H9 (cell line): ENCODE results near the gene CAMK1G. TPM values are rescaled to one million over a fixed set of nuclear protein-coding genes. Genes with fewer than 3 reads are reported as not detected.

ENCODE experiments used
- DNase-seq: peaks from one replicate; pipeline ENCODE4 v3.0.0-alpha.2; 2017
- H2AFZ ChIP-seq: one replicate; pipeline ENCODE4 v1.6.1; 2013; ENCODE audit warnings: mild to moderate bottlenecking, low read length, control low read depth, moderate library complexity
- H2AK5ac ChIP-seq: 2 replicates; pipeline ENCODE4 v1.6.1; 2013; ENCODE audit warnings: low read length, control low read depth, mixed read lengths; ENCODE audit not compliant: insufficient read length
- H2BK120ac ChIP-seq: one replicate; pipeline ENCODE4 v1.6.1; 2013; ENCODE audit warnings: low read depth, mild to moderate bottlenecking, low read length, control low read depth, inconsistent platforms; ENCODE audit not compliant: poor library complexity, severe bottlenecking
- H2BK12ac ChIP-seq: 2 replicates; pipeline ENCODE4 v1.6.1; 2013; ENCODE audit warnings: low read length, control low read depth, mixed read lengths, low read depth; ENCODE audit not compliant: insufficient read length
- H2BK15ac ChIP-seq: 2 replicates; pipeline ENCODE4 v1.6.1; 2013; ENCODE audit warnings: low read depth, low read length, control low read depth
- H2BK20ac ChIP-seq: one replicate; pipeline ENCODE4 v1.6.1; 2013; ENCODE audit warnings: low read depth, mild to moderate bottlenecking, low read length, control low read depth, inconsistent platforms; ENCODE audit not compliant: poor library complexity, severe bottlenecking
- H2BK5ac ChIP-seq: 2 replicates; pipeline ENCODE4 v1.6.1; 2013; ENCODE audit warnings: low read length, control low read depth, mixed read lengths; ENCODE audit not compliant: insufficient read length
- H3K14ac ChIP-seq: 2 replicates; pipeline ENCODE4 v1.6.1; 2013; ENCODE audit warnings: low read length, control low read depth; ENCODE audit not compliant: insufficient read depth
- H3K18ac ChIP-seq: 2 replicates; pipeline ENCODE4 v1.6.1; 2013; ENCODE audit warnings: low read depth, mild to moderate bottlenecking, mixed read lengths, low read length, control low read depth; ENCODE audit not compliant: insufficient read length
- H3K23ac ChIP-seq: 2 replicates; pipeline ENCODE4 v1.6.1; 2013; ENCODE audit warnings: low read length, control low read depth, mixed read lengths, low read depth; ENCODE audit not compliant: insufficient read length
- H3K23me2 ChIP-seq: 2 replicates; pipeline ENCODE4 v1.6.1; 2013; ENCODE audit warnings: low read depth, mild to moderate bottlenecking, mixed read lengths, low read length, control low read depth; ENCODE audit not compliant: insufficient read length, poor library complexity, severe bottlenecking
- H3K27ac ChIP-seq: 2 replicates; pipeline ENCODE4 v1.5.1; 2013; ENCODE audit warnings: low read length, control low read depth, mixed read lengths, low read depth; ENCODE audit not compliant: insufficient read length
- H3K27me3 ChIP-seq: 2 replicates; pipeline ENCODE4 v1.6.1; 2013; ENCODE audit warnings: low read length, control low read depth, inconsistent platforms; ENCODE audit not compliant: insufficient read depth
- H3K4ac ChIP-seq: 2 replicates; pipeline ENCODE4 v1.6.1; 2013; ENCODE audit warnings: low read depth, mild to moderate bottlenecking, control low read depth, inconsistent platforms, low read length, moderate library complexity
- H3K4me1 ChIP-seq: 2 replicates; pipeline ENCODE4 v1.6.1; 2013; ENCODE audit warnings: low read length, control low read depth, inconsistent platforms; ENCODE audit not compliant: insufficient read depth
- H3K4me2 ChIP-seq: 2 replicates; pipeline ENCODE4 v1.6.1; 2013; ENCODE audit warnings: low read length, control low read depth, mixed read lengths; ENCODE audit not compliant: insufficient read length, insufficient read depth
- H3K56ac ChIP-seq: 2 replicates; pipeline ENCODE4 v1.6.1; 2013; ENCODE audit warnings: low read depth, mild to moderate bottlenecking, mixed read lengths, low read length, control low read depth; ENCODE audit not compliant: insufficient read length
- H3K79me1 ChIP-seq: 2 replicates; pipeline ENCODE4 v1.6.1; 2013; ENCODE audit warnings: low read depth, mild to moderate bottlenecking, moderate library complexity, low read length, control low read depth, inconsistent platforms; ENCODE audit not compliant: insufficient read depth, poor library complexity, severe bottlenecking
- H3K79me2 ChIP-seq: 2 replicates; pipeline ENCODE4 v1.6.1; 2013; ENCODE audit warnings: low read length, control low read depth, inconsistent platforms; ENCODE audit not compliant: insufficient read depth
- H3K9ac ChIP-seq: 2 replicates; pipeline ENCODE4 v1.6.1; 2013; ENCODE audit warnings: low read length, control low read depth, mixed read lengths; ENCODE audit not compliant: insufficient read length; ENCODE audit errors: extremely low read depth
- H3K9me3 ChIP-seq: one replicate; pipeline ENCODE4 v1.6.1; 2013; ENCODE audit warnings: low read depth, low read length, inconsistent platforms; ENCODE audit not compliant: control insufficient read depth
- H3T11ph ChIP-seq: one replicate; pipeline ENCODE4 v1.6.1; 2013; ENCODE audit warnings: mild to moderate bottlenecking, low read length, control low read depth, inconsistent platforms
- H4K20me1 ChIP-seq: one replicate; pipeline ENCODE4 v1.6.1; 2013; ENCODE audit not compliant: control insufficient read depth, insufficient read length, insufficient read depth
- H4K5ac ChIP-seq: 2 replicates; pipeline ENCODE4 v1.6.1; 2013; ENCODE audit warnings: low read depth, mild to moderate bottlenecking, mixed read lengths, low read length, control low read depth; ENCODE audit not compliant: insufficient read length
- H4K8ac ChIP-seq: replicated peaks from 2 replicates; pipeline ENCODE4 v1.6.1; 2013; ENCODE audit warnings: low read length, control low read depth, mixed read lengths, low read depth; ENCODE audit not compliant: insufficient read length
- H4K91ac ChIP-seq: 2 replicates; pipeline ENCODE4 v1.6.1; 2013; ENCODE audit warnings: low read depth, mild to moderate bottlenecking, moderate library complexity, mixed read lengths, low read length, control low read depth; ENCODE audit not compliant: insufficient read length
- H3K27ac Mint-ChIP-seq, 3 experiments: 2 replicates in 2 of 3; 3 replicates in 1 of 3; pipeline ENCODE4 v1.8.0; 2020 to 2021; ENCODE audit warnings: mixed read lengths in 3 of 3, mild to moderate bottlenecking in 1 of 3, moderate library complexity in 1 of 3
- H3K27me3 Mint-ChIP-seq: 2 replicates; pipeline ENCODE4 v1.8.0; 2021; ENCODE audit warnings: low read depth, mild to moderate bottlenecking, moderate library complexity, mixed read lengths
- H3K36me3 Mint-ChIP-seq, 3 experiments: 2 replicates in 2 of 3; 3 replicates in 1 of 3; pipeline ENCODE4 v1.8.0; 2020 to 2021; ENCODE audit warnings: low read depth in 3 of 3, mixed read lengths in 3 of 3; ENCODE audit not compliant: insufficient read depth in 1 of 3
- H3K4me1 Mint-ChIP-seq, 2 experiments: 2 replicates each; pipeline ENCODE4 v1.8.0; 2020; ENCODE audit warnings: mixed read lengths in 2 of 2
- H3K4me3 Mint-ChIP-seq, 2 experiments: 2 replicates in 1 of 2; 3 replicates in 1 of 2; pipeline ENCODE4 v1.8.0; 2020 to 2021; ENCODE audit warnings: mild to moderate bottlenecking in 2 of 2, mixed read lengths in 2 of 2, moderate library complexity in 1 of 2
- H3K9me3 Mint-ChIP-seq, 2 experiments: 2 replicates in 1 of 2; 3 replicates in 1 of 2; pipeline ENCODE4 v1.8.0; 2020; ENCODE audit warnings: mild to moderate bottlenecking in 2 of 2, mixed read lengths in 2 of 2, moderate library complexity in 1 of 2
- WGBS: extraction: QIAGEN DNeasy Blood & Tissue Kit; methylation state at CpG from one replicate; pipeline ENCODE4 v1.1.7; 2013; ENCODE audit warnings: missing lambda C conversion rate, low lambda C conversion rate, mixed read lengths; ENCODE audit not compliant: insufficient read length; ENCODE audit errors: extremely low coverage; 5-methylcytosine and 5-hydroxymethylcytosine counted together
- total RNA-seq: library from RNA; stranded (reverse); gene quantifications from 2 replicates; pipeline ENCODE4 v1.2.1, GENCODE V29; 2021
- TF ChIP-seq, protein P1 (sequence below): fragments of 200-600 bp; sonication (generic); conservative IDR thresholded peaks from 3 replicates; pipeline ENCODE4 v1.8.0; 2021; ENCODE audit warnings: antibody characterized with exemption, mild to moderate bottlenecking

Gene CAMK1G
- total RNA-seq, 1 experiment from 2014 or later: 0.28 TPM

DNA sequence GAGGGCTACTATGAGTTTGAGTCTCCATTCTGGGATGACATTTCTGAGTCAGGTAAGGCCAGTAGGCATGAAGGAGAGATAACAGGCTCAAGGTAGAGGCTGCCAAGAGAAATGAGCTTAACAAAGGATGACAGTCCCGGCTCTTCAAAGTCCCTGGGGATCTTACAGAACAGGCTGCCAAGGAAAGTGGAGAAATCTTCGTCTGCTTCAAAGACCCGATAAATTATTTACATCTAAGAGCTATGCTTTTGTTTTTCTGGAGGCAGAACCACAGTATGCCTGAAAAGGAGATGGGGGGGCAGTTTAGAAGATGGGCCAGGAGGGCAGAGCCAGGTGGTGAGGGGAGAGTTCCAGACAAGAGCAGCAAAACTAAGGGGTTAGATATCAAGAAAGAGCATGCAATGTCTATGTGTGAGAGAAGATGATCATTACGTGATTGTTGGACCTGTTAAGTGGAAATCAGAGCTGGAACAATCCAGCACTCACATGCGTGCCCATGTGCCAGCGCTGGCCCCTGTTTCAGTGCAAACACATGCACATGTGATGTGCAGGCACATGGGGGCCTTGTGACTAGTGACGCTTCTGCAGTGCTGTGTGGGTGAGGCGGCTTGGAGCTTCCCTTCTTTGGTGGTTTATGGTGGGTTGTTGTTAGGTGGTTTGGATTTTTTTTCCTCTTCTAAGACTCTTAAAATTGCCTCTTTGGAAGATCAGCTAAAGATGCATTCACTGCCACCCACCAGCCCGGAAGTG, 25.7 kb downstream of the CAMK1G start:
- Histone ChIP-seq H3K14ac (no peak overlapping the region), H4K8ac (no peak overlapping the region), H3K4me2 (no peak overlapping the region), H3K27ac (no peak overlapping the region), H3K23ac (no peak overlapping the region), H4K20me1 (no peaks in the 10 kb centered on the region), H3K79me1 (no peaks in the 10 kb centered on the region), H2AFZ (no peak overlapping the region), H2BK15ac (no peak overlapping the region), H3K18ac (no peak overlapping the region), H3K4ac (no peak overlapping the region), H3K27me3 (no peaks in the 10 kb centered on the region), H3K56ac (no peak overlapping the region), H4K5ac (no peak overlapping the region), H3K4me1 (no peaks in the 10 kb centered on the region), H3K9ac (no peak overlapping the region), H2BK120ac (no peak overlapping the region), H4K91ac (no peak overlapping the region), H2BK20ac (no peak overlapping the region), H3K23me2 (no peaks in the 10 kb centered on the region), H3T11ph (no peak overlapping the region), H2BK12ac (no peak overlapping the region), H2AK5ac (no peak overlapping the region), H3K9me3 (no peaks in the 10 kb centered on the region), H2BK5ac (no peak overlapping the region), H3K79me2 (no peaks in the 10 kb centered on the region)
- Mint-ChIP-seq H3K36me3 (no peaks in the 10 kb centered on the region; a peak in 1 of 7 replicates), H3K27ac (no peak overlapping the region), H3K4me3 (no peak overlapping the region), H3K27me3 (peaks cover 5% of the 10 kb centered on the region), H3K9me3 (no peaks in the 10 kb centered on the region), H3K4me1 (no peaks in the 10 kb centered on the region)
- TF ChIP-seq, protein P1, sequence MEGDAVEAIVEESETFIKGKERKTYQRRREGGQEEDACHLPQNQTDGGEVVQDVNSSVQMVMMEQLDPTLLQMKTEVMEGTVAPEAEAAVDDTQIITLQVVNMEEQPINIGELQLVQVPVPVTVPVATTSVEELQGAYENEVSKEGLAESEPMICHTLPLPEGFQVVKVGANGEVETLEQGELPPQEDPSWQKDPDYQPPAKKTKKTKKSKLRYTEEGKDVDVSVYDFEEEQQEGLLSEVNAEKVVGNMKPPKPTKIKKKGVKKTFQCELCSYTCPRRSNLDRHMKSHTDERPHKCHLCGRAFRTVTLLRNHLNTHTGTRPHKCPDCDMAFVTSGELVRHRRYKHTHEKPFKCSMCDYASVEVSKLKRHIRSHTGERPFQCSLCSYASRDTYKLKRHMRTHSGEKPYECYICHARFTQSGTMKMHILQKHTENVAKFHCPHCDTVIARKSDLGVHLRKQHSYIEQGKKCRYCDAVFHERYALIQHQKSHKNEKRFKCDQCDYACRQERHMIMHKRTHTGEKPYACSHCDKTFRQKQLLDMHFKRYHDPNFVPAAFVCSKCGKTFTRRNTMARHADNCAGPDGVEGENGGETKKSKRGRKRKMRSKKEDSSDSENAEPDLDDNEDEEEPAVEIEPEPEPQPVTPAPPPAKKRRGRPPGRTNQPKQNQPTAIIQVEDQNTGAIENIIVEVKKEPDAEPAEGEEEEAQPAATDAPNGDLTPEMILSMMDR: no peak
- WGBS: no CpG with 5 or more reads among the region's 9 CpGs
- no peak for DNase-seq
